Sigmoid colon (tissue), 3 donors: Measurements from ENCODE around the gene RAB3C.

Experiments used
- CTCF ChIP-seq, 4 experiments: fragments of 450-650 bp in 3 of 4; fragments of 200-600 bp in 1 of 4; IDR thresholded peaks; one replicate each; pipeline ENCODE4 v1.5.1; 2016 to 2019; ENCODE audit warnings: antibody characterized with exemption in 4 of 4, mild to moderate bottlenecking in 3 of 4, moderate library complexity in 2 of 4
- POLR2A ChIP-seq, 2 donors: fragments of 450-650 bp; IDR thresholded peaks; one replicate each; pipeline ENCODE4 v1.6.1; 2016; ENCODE audit warnings: antibody characterized with exemption in 2 of 2, mild to moderate bottlenecking in 2 of 2, moderate library complexity in 2 of 2

GRCh38 chr5:58543723-58544122 lies 39.2 kb upstream of the RAB3C start:
- no peak for TF ChIP-seq CTCF (IDR thresholded peaks at IDR 0.05)
- no peak for TF ChIP-seq POLR2A (IDR thresholded peaks at IDR 0.05)
